AG04450 (cell line): ENCODE data around the gene NPB. TPM values are rescaled to one million over a fixed set of nuclear protein-coding genes. Genes with fewer than 3 reads are reported as not detected.

Source experiments
- CTCF ChIA-PET: fragments of 300-600, 350-600 bp; formaldehyde crosslinking; extraction: SDS; loops from one replicate; lab custom pipeline; 2022; ENCODE audit warnings: antibody characterized with exemption, inconsistent platforms; lab: Charles Lee
- POLR2A ChIA-PET: fragments of 350-600 bp; formaldehyde crosslinking; extraction: SDS; loops from one replicate; lab custom pipeline; 2021; ENCODE audit warnings: antibody characterized with exemption, inconsistent platforms; lab: Yijun Ruan, JAX
- DNase-seq: peaks from one replicate; pipeline ENCODE4 v3.0.0-alpha.2; 2011; ENCODE audit warnings: low read depth, low spot score
- H3K27ac ChIP-seq: one replicate; pipeline ENCODE4 v1.5.1; 2012; ENCODE audit warnings: low read depth, low read length, control low read depth
- H3K27me3 ChIP-seq: one replicate; pipeline ENCODE4 v1.6.0; 2012; ENCODE audit warnings: low read length; ENCODE audit not compliant: control insufficient read depth, insufficient read depth
- H3K4me3 ChIP-seq: 2 replicates; pipeline ENCODE4 v1.5.1; 2011; ENCODE audit warnings: mild to moderate bottlenecking, low read depth, low read length, control low read depth
- H3K9me3 ChIP-seq: 2 replicates; pipeline ENCODE4 v1.5.1; 2012; ENCODE audit warnings: low read length; ENCODE audit not compliant: control insufficient read depth, insufficient read depth
- CTCF ChIP-seq: IDR thresholded peaks from 2 replicates; pipeline ENCODE4 v1.5.1; 2011; ENCODE audit warnings: low read depth, low read length, control low read depth, inconsistent platforms
- polyA plus RNA-seq: library from polyadenylated mRNA; depleted of rRNA; stranded (reverse); fragments of >200 nt; gene quantifications from 2 replicates; pipeline ENCODE4 v1.2.3, GENCODE V29; 2011

Gene NPB
- polyA plus RNA-seq, 1 experiment = 0.20 TPM

- H3K27ac ChIP-seq = no peak overlapping the region
- CTCF ChIA-PET = no interaction called here
- DNase-seq = no peak
- no peaks in the 10 kb centered on the region; the same call in 1 of the 2 replicates for H3K9me3 ChIP-seq
- POLR2A ChIA-PET = no interaction called here
- no peak overlapping the region for H3K4me3 ChIP-seq
- H3K27me3 ChIP-seq = no peaks in the 10 kb centered on the region
- TF ChIP-seq CTCF = no peak
Measured at GRCh38 chr17:81863833-81864768, 37.9 kb upstream of the NPB start.

- ChIA-PET CTCF (no interaction called here), POLR2A (interaction anchor here (1.0 to 1.7 kb wide), 3 partner anchors 52 to 65 kb away, joined by 3 to 6 read pairs (median 4); no protein-coding TSS in a partner anchor)
- H3K27me3 ChIP-seq = no peaks in the 10 kb centered on the region
- no peak for TF ChIP-seq CTCF
- H3K9me3 ChIP-seq = no peaks in the 10 kb centered on the region; the same call in 1 of the 2 replicates
- DNase-seq = no peak
- no peak overlapping the region for H3K4me3 ChIP-seq
- no peak overlapping the region for H3K27ac ChIP-seq
Measured at GRCh38 chr17:81865358-81865732, 36.7 kb upstream of the NPB start.

DNA sequence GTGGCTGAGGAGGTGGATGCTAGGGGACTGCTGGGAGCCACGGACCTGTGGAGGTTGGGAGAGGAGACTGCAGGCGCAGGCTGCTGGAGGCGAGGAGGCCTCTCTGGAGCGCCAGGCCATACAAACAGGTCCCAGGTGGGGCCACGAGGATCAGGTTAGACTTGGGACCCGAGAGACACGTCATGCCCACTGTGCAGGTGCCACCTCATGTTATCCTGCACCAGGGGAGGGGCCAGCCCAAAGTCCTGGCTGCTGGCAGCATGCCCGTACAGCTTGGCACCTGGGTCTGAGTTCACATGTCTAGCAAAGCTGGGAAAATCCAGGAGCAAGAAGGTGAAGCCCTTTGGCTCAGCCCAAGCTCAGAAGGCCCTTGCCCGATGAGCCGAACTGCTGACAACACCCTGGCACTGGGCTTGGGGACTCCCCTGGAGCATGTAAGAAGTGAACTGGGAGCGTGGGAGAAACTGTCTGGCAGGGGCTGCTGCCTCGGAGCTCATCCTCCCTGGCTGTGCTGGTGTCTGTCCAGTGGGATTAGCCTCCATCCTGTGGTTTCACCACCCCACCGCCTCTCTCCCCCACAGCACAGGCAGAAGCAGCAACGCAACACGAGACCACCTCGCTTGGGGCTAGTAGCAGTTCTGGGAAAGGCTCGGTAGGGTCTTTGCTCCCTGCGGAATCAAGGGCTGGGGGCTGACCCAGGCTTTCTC, 36.2 kb upstream of the NPB start:
- no peak overlapping the region for H3K4me3 ChIP-seq
- no peak for TF ChIP-seq CTCF
- DNase-seq = no peak
- peak overlapping the region; percentile 52 for H3K27ac ChIP-seq
- H3K27me3 ChIP-seq = no peaks in the 10 kb centered on the region
- CTCF ChIA-PET = no interaction called here
- POLR2A ChIA-PET = interaction anchor here (1.0 to 1.7 kb wide), 4 partner anchors 51 to 182 kb away, joined by 3 to 6 read pairs (median 4); partner anchors contain the start of genes ARL16 and HGS
- H3K9me3 ChIP-seq = no peaks in the 10 kb centered on the region; the same call in 1 of the 2 replicates

- DNase-seq = no peak
- POLR2A ChIA-PET = interaction anchor here (0.6 to 1.7 kb wide), 4 partner anchors 12 to 183 kb away, joined by 3 to 6 read pairs (median 4); partner anchors contain the start of genes ARL16 and HGS
- peak overlapping the region; percentile 73 for H3K27ac ChIP-seq
- H3K27me3 ChIP-seq = no peaks in the 10 kb centered on the region
- CTCF ChIA-PET = no interaction called here
- no peak for TF ChIP-seq CTCF
- H3K9me3 ChIP-seq = no peaks in the 10 kb centered on the region; the same call in 1 of the 2 replicates
- H3K4me3 ChIP-seq = no peak overlapping the region
Measured at GRCh38 chr17:81866440-81867169, 35.4 kb upstream of the NPB start.
